NCI-H1092 treated with DMSO at 0.1 percent for 48 hours (cell line): ENCODE data around the gene ZNF385A.

Experiments used
- DNase-seq: peaks from one replicate; lab custom pipeline; 2025; lab: John Stamatoyannopoulos, UW

ZNF385A gene

DNA sequence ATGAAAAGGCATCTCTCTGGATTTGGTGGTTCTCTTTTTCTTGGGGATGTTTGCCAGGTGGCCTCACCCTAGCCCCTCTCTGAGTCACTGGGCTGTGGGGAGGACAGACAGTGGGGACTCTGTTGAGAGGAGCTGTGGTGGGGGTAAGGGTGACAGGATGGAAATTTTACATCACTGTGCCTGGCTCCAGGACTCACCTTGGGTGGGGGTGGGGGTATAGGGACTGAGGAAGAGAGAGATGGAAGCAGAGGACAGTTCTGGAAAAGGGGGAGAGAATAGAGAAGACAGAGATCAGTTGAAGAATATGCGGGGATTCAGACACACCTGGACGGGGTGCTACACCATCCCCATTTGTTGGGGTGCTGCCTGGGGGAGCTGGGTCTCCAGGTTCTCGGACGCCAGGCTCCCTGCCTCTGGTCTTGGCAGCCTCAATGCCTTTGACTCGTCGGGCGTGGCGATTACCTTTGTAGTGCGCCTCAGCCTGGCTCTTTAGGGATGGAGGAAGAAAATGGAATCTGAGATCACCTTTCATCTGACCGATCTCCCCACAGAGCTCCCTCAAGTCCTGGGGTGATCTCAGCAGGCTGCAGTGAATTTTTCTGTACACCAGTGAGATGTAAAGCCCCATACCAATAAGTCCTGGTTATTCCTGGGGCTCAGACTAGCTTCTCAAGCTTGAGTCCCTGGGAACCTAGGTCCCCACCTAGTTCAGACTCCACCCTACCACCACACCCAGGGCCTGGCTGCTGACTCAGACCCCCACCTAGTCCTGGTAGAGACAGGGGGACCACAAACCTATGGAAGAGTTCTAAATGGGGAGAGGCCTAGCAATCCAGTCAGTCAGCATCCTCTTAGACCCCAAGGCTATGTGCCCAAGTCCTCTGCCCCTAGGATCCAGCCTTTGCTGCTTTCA lies 10.6 kb downstream of the ZNF385A start:
- DNase-seq, result no peak

GRCh38 chr12:54372113-54372806 lies 12.3 kb downstream of the ZNF385A start:
- DNase-seq, result no peak

- peak; percentile 98 for DNase-seq
Measured at GRCh38 chr12:54371328-54372112, 13.0 kb downstream of the ZNF385A start.

DNA sequence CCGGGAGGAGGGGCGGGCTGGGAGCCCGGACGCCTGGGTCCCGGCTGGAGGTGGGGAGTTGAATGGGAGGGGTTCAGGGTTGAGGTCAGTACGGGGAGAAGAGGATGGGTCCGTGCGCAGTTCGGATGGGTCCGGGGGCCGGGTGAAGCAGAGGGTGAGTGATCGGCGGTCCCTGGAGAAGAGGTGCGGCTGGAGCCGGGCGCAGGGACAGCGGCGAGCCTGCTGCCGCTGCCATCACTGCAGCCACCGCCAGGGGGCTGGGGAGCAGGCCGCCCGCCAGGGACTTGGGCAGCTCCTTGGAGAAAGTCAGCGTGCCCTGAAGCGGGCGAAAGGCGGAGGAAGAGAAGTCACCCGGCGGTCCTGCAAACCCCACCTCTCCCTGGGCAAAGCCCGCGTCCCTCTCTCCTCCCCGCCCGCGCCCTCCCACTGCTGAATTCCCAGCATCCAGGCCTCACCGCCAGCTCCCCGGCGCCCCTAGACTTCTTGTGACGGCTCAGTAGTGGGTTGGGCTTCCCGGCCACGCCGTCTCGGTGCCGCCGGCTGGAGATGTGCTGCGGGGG lies 14.3 kb downstream of the ZNF385A start:
- no peak for DNase-seq

- DNase-seq, result no peak
Measured at GRCh38 chr12:54369597-54370131, 14.9 kb downstream of the ZNF385A start.

DNA sequence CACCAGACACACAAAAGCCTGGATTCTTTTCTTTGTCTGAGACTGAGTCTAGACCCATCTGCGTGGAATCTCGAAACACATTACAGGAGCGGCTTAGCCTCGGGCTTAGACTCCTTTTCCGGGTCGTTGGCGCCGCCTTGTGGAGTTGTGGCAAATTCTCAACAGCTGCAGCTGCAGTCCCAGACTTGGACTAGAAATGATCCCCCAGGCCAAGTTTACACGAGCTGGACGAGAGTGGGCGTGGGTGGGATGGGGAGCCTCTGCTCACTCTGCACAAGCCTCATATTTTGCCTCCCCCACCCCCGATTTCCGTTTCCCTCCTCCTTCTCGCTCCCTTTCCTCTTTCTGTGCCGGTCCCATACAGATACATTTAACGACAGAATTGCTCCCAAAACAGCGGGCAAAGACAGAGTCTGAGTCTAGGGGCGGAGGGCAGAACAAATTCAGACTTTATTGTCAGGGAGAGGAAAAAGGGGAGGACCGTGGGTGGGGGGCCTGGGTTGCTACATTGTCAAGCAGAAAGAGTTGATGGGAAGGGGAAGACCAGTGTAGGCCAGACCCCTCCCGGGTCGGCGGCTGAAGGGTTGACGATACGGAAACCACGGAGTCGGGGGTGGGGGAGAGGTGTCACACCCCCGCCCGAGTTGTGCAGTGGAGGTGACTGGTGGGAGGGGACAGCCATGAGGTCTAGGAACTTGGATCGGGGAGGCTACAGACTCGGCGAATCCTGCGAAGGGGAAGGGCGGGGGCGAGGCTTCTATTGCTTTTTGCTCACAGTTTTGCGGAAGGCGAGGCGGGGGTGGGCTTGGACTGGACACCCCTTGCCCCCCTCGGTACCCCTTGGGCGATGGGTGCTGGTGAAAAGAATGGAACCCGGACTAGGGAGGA lies 15.6 kb downstream of the ZNF385A start:
- peak; percentile 85 for DNase-seq

- DNase-seq, result no peak
Measured at GRCh38 chr12:54368025-54368708, 16.4 kb downstream of the ZNF385A start.

GRCh38 chr12:54364413-54364812 lies 20.1 kb downstream of the ZNF385A start, which contains the start of gene GPR84:
TSS of gene GPR84 (minus strand) at chr12:54364486. CDS start at chr12:54363851, 635 bp downstream.
- DNase-seq, result no peak

GRCh38 chr12:54363618-54364017 lies 20.9 kb downstream of the ZNF385A start:
- no peak for DNase-seq

DNA sequence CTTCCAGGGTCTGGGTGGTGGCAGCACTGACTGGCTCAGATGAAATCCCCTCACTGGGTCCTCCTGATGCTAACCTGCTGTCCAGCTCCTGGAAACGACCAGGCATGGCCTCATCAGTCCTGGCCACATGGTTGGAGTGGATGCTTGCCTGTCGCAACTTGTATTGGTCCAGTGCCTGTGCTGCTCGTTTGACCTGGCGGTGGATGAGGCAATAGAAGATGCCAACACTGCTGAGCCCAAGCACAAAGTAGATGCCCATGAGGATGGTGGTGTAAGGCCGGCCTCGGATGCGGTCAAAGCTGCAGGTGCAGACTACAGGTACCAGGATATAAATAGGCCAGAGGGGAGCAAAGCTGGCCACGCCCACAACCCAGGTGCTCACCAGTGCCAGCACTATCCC lies 21.5 kb downstream of the ZNF385A start:
- DNase-seq, result no peak

- DNase-seq, result peak; percentile 92
Measured at GRCh38 chr12:54360717-54361456, 23.6 kb downstream of the ZNF385A start.

DNA sequence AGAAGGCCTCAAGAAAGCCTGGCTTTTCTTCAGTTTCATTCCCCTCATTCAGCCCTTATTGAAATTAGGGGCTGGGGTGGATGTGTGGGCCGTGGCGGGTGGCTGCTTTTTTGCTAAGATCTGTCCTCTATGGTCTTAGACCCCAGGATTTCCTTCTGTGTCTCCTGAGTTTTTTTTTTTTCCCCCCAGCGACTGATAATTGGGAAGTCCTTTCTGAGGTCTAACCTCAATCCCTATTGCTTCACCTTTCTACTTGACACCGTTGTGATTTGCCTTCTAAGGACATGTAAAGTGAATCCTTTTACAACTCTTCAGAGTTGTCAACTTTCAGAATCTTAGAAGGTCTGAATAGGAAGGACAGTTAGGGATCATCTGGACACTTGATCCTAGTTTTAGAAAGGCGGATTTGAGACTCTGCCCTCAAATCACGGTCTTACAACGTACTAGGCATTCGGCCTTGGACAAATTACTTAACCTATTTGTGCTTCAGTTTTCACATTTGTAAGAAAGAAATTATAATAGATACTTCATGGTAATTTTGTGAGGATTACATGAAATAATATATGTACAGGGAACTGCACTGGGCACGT lies 24.7 kb downstream of the ZNF385A start:
- no peak for DNase-seq

DNA sequence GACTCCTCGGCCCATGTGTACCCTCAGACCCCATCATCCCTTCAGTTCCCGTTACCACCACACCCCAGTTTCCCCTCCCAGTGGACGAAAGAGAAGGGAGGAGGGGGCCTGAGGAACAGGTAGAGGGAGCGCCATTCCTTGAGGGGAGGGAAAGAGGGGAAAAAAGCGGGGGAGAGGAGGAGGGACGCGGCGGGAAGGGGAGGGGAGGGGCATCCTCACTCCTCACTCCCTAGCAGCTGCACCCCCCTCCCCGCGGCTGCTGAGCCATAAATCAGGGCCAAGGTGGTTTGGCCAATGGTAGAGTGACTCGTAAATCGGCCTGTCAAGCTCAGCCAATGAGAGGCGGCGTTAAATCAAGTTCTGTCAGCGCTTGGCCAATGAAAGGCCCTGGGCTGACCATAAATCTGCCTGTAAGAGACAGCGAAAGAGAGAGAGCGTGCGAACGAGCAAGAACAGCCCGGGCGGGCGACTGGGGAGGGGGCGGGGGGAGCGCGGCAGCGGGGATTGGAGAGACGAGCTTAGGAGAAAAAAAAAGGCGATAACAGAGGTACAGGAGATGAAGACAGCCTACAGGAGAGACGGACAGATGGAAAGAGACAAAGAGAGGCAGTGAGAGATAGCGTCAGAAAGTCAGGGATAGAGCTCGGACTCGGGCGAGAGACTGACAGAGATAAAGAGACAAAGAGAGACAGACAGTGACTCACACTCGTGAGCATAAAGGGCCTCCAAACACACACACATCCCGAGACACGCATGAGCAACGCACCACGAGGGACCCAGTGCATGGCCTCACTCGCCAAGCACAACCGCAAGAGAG lies 25.4 kb downstream of the ZNF385A start:
- DNase-seq, result peak; percentile 100

GRCh38 chr12:54358191-54358944 lies 26.2 kb downstream of the ZNF385A start:
- peak; percentile 72 for DNase-seq

GRCh38 chr12:54357506-54358190 lies 26.9 kb downstream of the ZNF385A start:
- DNase-seq, result no peak

DNA sequence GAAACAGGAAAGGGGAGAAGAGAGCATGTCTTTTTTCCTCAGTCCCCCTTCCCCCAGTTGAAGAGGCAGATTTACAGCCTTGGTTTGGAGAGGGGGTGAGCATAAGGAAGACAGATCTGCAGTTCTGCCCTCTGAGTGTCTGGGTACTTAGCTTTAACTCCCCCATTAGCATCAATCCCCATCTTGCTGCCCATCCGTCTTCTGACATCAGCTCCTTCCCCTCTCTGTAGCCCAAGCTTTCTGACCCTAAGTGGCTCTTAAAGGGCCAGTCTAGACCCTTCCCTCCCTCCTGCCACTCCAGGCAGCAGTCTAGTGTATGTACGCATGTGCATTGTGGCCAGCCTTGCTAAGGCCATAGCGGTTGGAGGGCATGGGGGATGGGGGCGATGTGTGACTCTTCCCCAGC lies 27.6 kb downstream of the ZNF385A start:
- DNase-seq, result peak; percentile 41

DNA sequence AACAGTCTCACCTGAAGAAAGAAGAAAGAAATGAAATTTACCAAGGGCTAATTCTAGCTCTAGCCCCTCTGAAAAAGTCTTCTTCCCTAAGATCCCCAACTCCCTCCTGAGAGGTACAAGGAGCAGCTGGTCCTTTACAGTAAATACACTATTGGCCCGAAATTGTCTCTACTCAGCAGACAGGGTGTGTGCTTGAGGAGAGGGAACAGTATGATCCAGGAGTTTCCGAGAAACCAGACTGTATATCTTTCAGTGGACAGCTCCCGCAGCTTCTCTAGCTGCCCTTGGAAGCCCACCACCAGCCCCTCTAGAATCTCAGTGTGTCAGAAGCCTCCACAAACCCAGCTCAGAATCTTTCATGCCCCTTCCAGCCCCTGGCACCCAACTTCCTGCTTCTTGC lies 28.3 kb downstream of the ZNF385A start:
- DNase-seq, result no peak
